Measurements from ENCODE around the gene TCF7L2.

Gene TCF7L2

DNA sequence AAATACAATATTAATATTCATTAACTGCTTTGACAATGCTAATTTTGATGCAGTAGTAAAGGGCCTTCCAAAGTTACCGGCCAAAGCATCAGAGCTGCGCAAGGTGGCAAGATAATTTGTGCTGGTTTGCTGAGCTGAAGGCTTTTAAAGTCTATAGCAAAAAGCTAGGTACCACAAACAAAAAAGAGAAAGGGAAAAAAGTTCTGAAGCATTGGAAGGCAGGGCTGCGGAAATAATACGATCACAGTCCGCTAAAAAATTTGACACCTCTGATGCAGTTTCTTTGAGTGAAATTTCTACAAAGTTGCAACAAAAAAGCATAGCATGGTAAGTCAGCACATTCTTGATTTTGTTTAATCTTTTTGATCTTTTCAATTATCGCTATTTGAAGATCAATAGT lies 175.6 kb downstream of the TCF7L2 start:
- DNase-seq (ENCODE audit: low read depth in 3 of 3), result no peak

DNA sequence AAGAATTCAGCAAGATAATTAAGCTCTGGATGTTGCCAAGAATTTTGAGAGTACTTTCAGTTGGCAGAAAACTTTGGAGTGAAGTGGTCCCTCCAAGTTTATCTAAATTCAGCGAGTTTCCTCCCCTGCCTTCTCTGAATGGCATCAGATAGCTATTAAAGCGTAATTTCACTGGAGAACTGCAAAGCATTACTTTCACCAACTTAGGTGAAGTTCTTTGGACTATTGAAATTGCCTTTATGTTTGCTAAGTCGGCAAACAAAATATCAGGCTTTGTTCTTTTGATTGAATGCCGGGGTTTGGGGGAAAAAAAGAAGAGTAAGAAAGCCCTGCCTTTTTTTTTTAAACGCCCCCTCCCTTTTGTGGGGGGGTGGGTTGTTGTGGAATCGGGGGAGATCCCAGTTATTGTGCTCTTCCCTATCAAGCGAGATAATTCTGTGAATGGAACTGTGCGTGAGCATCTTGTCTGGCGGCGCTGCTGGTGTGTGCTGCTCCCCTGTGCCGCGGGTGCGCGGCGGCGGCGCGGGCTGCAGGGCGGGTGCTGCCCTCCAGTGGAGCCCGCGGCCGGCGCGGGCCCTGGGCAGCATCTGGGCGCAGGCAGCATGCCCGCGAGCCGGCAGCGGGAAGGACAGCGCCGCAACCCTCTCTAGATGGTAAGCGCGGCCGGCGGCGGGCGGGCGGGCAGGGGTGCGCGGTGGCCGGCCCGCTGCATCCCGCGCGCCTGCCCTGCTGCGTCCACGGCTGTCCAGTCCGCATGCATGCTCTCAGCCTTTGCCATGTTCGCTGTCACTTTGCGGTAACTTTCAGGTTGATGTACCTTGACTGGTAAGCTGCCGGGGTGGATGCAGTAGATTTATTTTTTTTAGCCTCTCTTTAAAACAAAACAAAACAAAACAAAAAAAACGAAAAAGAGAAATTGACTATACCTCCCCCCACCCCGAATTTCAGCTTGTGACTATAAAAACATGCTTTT lies 176.5 kb downstream of the TCF7L2 start:
- DNase-seq (ENCODE audit: low read depth in 3 of 3), result peak; percentile 13 to 20 (median 18)

- no peak for DNase-seq (ENCODE audit: low read depth in 3 of 3)
Observed at GRCh38 chr10:113127261-113127900, 177.3 kb downstream of the TCF7L2 start.

- no peak for DNase-seq (ENCODE audit: low read depth in 3 of 3)
Observed at GRCh38 chr10:113127901-113128283, 177.8 kb downstream of the TCF7L2 start.

- DNase-seq (ENCODE audit: low read depth in 3 of 3), result no peak
Observed at GRCh38 chr10:113128450-113129070, 178.5 kb downstream of the TCF7L2 start.

DNA sequence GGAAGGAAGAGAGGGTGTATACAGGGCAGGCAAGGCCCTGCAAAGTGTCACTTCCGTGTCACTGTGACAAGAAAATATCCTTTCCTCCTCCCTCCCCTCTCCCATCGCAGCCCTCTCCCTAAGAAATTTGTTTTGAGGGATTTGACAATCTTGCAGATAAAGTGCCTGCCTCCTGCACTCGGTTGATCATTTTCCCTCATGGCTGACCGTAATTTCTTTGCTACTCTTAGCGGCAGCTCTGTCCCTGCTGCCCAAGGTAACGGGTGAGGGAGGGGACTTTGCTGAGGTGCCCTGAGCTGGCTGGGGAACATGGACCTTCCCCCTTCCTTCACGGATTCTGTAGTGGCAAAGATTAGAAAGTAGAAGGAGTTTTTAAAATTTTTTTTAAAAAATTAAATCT lies 179.1 kb downstream of the TCF7L2 start:
- DNase-seq (ENCODE audit: low read depth in 3 of 3), result no peak

GRCh38 chr10:113130014-113130641 lies 180.1 kb downstream of the TCF7L2 start:
- DNase-seq (ENCODE audit: low read depth in 3 of 3), result no peak

GRCh38 chr10:113131613-113132261 lies 181.7 kb downstream of the TCF7L2 start:
- no peak for DNase-seq (ENCODE audit: low read depth in 3 of 3)

- DNase-seq (ENCODE audit: low read depth in 3 of 3), result no peak
Observed at GRCh38 chr10:113132591-113133121, 182.6 kb downstream of the TCF7L2 start.

DNA sequence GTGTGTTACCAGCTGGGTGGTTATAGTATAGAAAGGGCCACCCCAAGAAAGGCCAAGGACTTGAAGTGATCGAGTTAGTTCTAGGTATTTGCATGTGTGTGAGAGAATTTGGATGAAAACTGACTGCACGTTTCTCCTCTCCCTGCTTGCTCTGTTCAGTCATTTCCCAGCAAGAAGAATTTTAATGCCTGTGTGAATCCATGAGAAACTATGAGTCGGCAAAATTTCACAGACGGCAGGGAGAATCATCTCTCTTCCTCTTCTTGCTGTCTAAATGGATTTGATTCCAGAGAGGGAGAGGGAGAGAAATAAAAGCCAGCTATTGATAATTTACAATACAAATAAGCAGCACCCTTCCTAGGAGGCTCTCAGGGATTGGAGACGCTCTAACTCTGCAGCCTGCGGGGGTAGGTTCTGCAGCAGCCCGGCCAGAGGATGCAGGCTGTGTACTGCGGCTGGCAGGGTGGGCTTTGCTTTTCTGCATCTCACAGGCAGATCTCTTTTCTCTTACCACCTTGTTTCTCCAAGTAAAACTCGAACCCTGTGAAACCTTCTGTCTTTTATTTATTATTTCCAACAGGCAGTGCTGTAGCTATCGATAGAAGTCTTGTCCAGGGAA lies 183.6 kb downstream of the TCF7L2 start:
- DNase-seq (ENCODE audit: low read depth in 3 of 3), result no peak

DNA sequence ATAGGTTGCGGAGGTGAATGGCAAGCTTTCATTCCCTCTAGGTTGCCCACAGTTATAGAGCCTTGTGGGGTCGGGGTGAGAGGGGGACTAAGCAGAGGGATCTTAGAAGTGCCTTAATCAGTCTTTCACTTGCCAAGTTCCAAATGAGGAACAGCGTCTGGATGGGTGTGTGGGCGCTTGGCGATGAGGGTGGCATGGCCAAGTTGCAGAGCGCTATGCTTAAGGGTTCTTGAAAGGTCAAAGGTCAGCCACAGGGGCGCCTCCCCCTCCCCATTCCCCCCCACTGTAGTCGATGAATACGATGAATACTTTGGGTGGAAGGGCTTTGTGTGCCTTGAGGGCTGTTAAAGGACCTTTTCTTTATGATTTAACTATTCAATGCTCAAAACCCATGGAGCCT lies 185.0 kb downstream of the TCF7L2 start:
- DNase-seq (ENCODE audit: low read depth in 3 of 3), result no peak

DNA sequence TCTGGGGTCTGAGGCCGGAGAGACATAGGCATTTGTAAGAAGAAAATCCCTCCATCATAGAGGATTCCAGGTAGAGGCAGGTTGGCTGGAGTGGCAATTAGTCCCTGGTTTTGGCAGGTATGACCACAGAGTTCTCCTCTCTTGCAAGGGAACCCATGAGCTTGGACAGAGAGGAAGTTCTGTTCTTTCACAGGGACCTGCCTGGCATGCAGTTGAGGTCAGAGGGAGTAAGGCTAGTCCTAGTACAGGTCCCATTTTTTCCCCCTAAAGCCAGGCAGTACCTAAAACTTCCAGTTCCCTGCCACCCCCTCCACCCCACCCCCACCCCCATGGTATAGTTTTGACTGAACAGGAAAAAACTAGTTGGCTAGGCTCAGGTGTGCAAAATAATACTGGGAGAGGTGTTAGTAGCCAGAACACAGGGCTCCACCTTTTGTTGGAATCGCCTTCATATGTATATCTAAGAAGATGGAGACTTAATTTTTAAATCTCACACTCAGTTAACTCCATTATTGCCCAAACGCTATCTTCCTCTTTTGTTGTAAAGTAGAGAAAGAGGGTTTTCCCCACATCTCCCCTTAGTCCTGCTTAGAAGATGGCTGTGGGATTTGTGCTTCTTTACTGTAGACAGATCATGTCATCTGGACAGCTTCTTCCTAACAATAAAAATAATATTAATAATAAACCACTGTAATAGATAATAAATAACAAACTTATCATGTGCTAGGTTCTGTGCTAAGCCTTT lies 188.1 kb downstream of the TCF7L2 start:
- no peak for DNase-seq (ENCODE audit: low read depth in 3 of 3)

DNA sequence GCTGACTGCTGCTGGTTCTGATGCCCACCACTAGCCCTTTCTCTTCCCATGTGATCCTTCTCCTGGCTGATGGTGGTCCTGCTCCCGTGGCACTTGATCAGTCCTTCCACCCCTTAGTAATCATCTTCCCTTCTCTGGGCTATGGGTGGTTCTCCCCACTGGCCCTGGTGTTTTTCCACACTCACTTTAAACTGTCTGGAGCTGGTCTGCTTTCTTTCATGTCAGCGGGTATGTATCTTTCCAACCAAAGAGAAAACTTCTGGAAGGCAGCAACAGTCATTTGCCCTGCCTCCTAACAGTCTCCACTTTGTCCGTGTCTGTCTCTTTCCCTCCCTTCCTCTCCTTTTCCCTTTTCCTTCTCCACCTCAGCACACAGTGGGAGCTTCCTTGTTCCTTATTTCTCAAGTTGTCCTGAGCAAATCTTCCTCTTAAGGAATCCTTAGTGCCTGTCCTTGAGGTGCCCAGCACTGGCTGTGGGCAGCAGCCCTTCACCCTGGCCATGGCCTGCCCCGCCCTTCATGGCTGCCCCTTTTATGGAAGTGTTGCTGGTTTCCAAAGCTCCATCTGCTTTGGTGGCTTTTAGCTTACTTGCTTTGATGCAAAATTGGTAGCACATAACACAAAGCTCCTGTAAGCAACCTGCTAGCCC lies 189.0 kb downstream of the TCF7L2 start:
- no peak for DNase-seq (ENCODE audit: low read depth in 3 of 3)

DNA sequence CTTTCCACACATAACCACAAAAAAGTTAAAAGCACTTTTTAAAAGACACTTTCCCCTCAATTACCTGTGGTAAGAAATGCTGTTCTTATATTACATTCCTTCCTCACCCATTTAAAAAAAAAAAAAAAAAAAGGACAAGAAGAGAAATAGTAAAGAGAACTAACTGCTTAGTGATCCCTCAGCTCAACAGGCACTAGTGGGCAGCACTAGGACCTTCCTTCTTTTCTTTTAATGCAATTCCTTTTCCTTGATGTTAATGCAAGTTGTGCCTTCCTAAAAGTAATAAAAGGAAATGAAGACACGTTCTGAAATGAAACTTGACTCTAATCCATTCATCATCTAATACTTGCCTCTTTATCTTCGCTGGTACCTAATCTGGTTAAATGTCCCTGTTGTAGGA lies 189.7 kb downstream of the TCF7L2 start:
- DNase-seq (ENCODE audit: low read depth in 3 of 3), result no peak

DNA sequence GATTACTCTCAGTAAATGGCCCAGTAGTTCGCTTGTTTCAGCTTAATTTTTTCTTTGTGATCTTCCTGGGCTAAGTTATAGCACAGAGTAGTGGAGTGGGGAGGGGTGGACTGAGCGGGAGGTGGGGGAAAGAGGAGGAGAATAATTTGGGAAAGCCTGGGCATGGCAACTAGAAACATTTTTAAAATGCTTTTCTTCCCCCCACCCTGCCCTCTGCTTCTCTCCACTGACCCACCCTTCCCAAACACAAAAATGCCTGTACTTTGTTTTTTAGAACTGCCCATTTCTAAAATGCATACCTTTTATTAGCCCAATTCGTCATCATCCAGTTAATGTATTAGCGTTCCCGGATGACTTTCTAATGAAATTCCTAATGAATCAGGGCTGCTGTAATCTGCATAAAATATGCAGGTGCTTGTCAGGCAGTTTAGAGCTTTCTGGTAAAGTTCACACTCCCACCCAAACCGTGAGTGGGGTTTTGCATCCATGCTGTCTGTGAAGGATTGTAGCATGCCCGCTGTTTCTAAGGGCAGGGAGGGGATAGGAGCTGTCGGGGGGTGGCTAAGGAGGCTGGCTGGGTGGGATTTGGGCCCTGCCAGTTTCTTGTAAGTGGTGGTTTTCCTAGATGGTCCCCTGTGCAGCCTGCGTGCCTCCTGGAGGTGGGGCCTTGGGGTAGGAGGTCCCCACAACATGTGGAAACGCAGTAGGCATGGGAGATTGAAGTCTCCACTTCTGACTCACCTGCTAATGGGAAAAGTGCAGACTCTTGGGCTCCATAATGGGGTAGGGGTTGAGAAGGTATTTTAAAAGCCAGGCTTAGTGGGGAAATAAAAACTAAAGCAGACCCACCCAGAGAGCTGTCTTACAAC lies 190.3 kb downstream of the TCF7L2 start:
- no peak for DNase-seq (ENCODE audit: low read depth in 3 of 3)

DNA sequence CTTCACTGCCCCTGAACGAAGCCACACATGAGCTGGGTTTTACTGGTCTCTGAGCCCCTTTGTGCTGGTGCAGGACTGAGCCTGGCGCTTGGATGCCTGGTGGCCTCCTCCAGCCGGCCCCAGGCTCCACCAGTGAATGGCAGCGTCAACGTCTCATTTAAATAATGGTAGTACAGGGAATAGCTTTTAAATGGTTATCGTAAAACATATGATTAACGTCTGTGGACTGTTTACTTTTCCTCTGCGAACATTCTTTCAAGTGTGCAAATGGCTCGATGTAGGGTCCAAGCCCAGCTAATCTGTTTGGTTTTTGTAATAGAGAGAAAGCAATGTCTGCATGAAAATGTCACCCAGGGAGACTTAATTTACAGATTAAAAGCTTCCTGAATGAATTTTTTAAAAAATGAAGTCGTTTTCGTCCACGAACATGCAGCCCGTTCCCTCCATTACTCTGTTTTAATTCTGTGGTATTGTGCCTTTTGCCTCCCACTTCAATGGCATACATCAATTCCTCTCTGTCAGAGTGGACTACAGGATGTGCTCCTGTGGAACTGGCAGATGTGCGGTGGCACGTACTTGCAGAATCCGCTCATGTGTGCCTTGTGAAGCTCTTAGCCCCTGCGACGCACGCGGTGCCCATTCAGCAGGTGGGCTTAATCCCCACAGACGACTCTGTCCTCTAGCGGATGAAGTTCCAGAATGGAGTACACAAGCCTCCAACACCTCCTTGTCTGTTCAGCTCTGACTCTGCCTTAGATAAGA lies 192.7 kb downstream of the TCF7L2 start:
- no peak for DNase-seq (ENCODE audit: low read depth in 3 of 3)

DNA sequence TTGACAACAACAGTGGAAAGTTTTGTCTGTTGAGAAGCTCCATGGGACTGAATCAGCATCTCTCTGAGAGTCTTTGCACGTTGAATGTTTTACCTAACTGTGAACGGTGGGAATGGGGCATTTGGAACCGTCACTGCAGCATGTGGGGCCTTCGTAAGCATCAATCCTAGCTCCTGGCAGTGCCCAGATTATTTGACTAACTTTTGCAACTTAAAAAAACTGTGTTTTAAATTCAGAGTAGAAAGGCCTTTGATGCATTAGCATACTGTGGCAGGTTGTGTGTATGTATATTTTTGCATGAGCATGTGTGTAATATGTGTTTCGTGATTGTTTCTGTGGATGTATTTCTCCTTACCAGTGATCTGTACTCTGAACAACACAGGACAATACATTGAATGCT lies 194.5 kb downstream of the TCF7L2 start:
- DNase-seq (ENCODE audit: low read depth in 3 of 3), result no peak

Measured in stimulated activated CD4-positive, alpha-beta T cell treated with anti-CD3 and anti-CD28 coated beads, TNF-alpha, amount 100 ng/mL, for 48 hours (primary cell).